KOPT-K1 (cell line): Measurements from ENCODE around the gene DOCK7.
"Not testable (repeated sequence)": the region's sequence is repeated elsewhere in the genome, so short reads cannot be mapped to it uniquely, and the experiment has no call there.

Experiments used
- H3K27ac ChIP-seq: fragments of 200-600 bp; sonication (generic); 2 replicates; pipeline ENCODE4 v1.5.1; 2016; ENCODE audit warnings: antibody characterized with exemption, mild to moderate bottlenecking, low read depth, low read length; ENCODE audit not compliant: poor library complexity, severe bottlenecking
- H3K36me3 ChIP-seq: fragments of 200-600 bp; sonication (generic); 2 replicates; pipeline ENCODE4 v1.5.1; 2017; ENCODE audit warnings: antibody characterized with exemption, mild to moderate bottlenecking, low read length, moderate library complexity; ENCODE audit not compliant: insufficient read depth
- H3K9me3 ChIP-seq: fragments of 200-600 bp; sonication (generic); 2 replicates; pipeline ENCODE4 v1.5.1; 2017; ENCODE audit warnings: antibody characterized with exemption, low read length, mild to moderate bottlenecking; ENCODE audit not compliant: insufficient read depth, poor library complexity, severe bottlenecking

Gene DOCK7

GRCh38 chr1:62544570-62544969, 143.6 kb downstream of the DOCK7 start:
- 0 out of 2 replicates have a peak, but pooled peaks cover 4% of the 10 kb centered on the region for H3K36me3 ChIP-seq
- H3K27ac ChIP-seq, result no peak overlapping the region
- no peaks in the 10 kb centered on the region for H3K9me3 ChIP-seq

DNA sequence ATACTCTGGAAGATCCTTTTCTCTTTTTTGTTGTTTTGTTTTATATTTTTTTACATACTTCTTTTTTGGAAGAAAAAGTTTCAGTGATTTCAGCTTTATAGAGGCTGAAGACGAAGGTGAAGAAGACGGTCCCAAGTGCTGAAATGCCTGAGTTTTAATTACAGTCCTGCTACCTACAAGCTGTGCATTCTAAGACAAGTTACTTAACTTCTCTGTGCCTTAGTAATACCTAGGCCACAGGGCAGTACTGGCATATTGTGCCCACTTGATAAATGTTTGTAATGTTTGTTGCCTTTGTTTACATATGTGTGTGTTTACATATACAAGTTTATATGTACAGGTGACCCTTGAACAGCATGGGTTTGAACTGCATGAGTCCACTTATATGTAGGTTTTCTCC, 147.1 kb downstream of the DOCK7 start:
- Histone ChIP-seq H3K9me3 (no peaks in the 10 kb centered on the region), H3K36me3 (peaks cover 8% of the 10 kb centered on the region; the same call in 1 of the 2 replicates), H3K27ac (no peak overlapping the region)

DNA sequence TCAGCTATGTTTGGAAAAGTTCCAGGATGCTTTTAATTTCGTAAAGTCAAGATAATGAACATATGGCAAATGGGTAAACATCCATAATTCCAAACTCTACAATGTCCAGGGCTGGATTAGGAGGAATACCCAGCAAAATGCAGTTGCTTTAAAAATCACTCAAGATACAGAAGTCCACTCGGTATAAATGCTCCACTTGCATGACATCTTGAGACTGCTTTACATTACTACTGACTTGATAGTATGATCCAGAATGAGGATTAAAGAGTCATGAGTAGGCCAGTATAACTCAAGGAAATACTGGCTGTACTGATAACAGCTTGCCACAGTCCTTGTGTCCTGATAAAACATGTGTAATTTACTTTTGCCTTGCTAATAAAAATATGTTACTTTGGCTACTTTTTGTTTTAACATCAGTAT, 149.1 kb downstream of the DOCK7 start:
- H3K27ac ChIP-seq, result no peak overlapping the region
- no peaks in the 10 kb centered on the region for H3K9me3 ChIP-seq
- H3K36me3 ChIP-seq, result peaks cover 8% of the 10 kb centered on the region; the same call in 1 of the 2 replicates

DNA sequence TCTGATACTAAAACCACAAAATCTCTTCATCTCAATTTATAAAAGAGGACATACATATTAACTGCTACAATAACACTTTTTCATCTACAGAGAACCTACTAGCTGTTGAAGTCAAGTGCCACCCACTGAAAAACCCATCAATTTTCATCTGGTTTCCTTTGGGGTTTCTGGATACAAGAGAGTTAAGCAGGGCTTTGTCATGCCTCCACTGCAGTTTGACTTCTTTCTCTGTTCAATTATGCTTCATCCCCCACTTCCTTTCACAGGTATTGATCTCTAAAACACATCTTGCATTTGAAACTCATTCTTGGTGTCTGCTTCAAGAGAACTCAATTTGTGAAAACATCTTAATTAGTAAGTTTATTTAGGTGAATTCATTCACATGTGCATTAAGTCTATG, 151.3 kb downstream of the DOCK7 start:
- Histone ChIP-seq H3K36me3 (peaks cover 8% of the 10 kb centered on the region; the same call in 1 of the 2 replicates), H3K9me3 (no peaks in the 10 kb centered on the region), H3K27ac (no peak overlapping the region)

GRCh38 chr1:62530516-62531154, 157.6 kb downstream of the DOCK7 start:
- Histone ChIP-seq H3K27ac (no peak overlapping the region), H3K9me3 (no peaks in the 10 kb centered on the region), H3K36me3 (peaks cover 10% of the 10 kb centered on the region)

GRCh38 chr1:62529227-62529626, 159.0 kb downstream of the DOCK7 start:
- Histone ChIP-seq H3K9me3 (no peaks in the 10 kb centered on the region), H3K27ac (no peak overlapping the region), H3K36me3 (peaks cover 10% of the 10 kb centered on the region)

GRCh38 chr1:62528015-62528414, 160.2 kb downstream of the DOCK7 start:
- H3K36me3 ChIP-seq, result peaks cover 10% of the 10 kb centered on the region; the same call in 1 of the 2 replicates
- H3K9me3 ChIP-seq, result no peaks in the 10 kb centered on the region
- no peak overlapping the region for H3K27ac ChIP-seq

- H3K36me3 ChIP-seq, result peaks cover 10% of the 10 kb centered on the region; the same call in 1 of the 2 replicates
- H3K27ac ChIP-seq, H3K9me3 ChIP-seq: not testable (repeated sequence)
Observed at GRCh38 chr1:62527346-62527745, 160.8 kb downstream of the DOCK7 start.

GRCh38 chr1:62523860-62524259, 164.3 kb downstream of the DOCK7 start:
- no peak overlapping the region for H3K27ac ChIP-seq
- H3K36me3 ChIP-seq, result peaks cover 7% of the 10 kb centered on the region; the same call in 1 of the 2 replicates
- H3K9me3 ChIP-seq, result peaks cover 9% of the 10 kb centered on the region

DNA sequence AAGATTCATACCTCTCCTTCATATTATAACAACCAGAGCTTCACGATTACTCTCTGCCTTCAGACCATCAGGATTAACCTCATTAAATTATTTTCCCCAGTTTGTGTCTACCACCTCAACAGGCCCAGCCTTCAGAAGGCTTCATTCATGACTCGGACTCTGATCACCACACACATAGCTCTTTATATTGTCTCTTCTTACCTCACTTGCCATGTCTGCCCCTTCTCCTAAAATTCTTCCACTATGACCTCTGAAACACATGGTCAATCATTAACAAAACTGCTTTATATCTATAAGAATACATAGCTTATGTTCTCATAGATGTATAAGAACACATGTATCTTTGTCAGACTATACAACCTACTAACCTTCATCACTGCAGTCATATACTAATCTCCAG, 171.6 kb downstream of the DOCK7 start:
- H3K27ac ChIP-seq, result no peak overlapping the region
- peaks cover 9% of the 10 kb centered on the region for H3K9me3 ChIP-seq
- 0 out of 2 replicates have a peak, but pooled peaks cover 5% of the 10 kb centered on the region for H3K36me3 ChIP-seq

DNA sequence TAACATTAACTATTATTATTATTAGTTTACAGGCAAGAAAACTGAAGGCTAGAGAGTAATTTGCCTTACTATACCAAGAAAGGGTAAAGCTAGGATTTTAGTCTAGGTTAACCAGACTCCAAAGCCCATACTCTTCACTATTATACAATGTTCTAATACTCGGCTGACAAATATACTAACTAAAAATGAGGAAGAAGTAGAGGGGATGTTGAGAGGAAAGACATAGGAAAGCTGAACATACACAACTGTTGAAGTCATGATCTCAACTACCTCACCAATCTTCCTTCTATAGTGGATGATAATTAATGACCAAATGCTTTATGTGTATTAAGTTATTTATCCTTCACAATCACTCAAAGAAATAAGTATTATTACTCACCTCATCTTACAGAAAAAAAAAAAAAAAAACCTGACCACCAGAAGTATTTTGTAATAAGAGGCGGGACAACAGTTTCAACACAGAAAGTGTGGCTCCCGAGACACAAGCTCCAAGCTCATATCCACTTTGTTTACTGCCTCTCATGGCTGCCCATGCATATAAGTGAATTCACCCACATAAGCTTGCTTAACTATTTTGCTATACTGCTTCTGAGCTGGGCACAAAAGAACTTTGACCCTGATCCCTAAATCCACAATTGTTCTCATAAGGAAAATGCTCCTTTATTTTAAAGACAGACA, 173.3 kb downstream of the DOCK7 start:
- Histone ChIP-seq H3K27ac (no peak overlapping the region), H3K9me3 (peaks cover 9% of the 10 kb centered on the region), H3K36me3 (peaks cover 5% of the 10 kb centered on the region; the same call in 1 of the 2 replicates)

DNA sequence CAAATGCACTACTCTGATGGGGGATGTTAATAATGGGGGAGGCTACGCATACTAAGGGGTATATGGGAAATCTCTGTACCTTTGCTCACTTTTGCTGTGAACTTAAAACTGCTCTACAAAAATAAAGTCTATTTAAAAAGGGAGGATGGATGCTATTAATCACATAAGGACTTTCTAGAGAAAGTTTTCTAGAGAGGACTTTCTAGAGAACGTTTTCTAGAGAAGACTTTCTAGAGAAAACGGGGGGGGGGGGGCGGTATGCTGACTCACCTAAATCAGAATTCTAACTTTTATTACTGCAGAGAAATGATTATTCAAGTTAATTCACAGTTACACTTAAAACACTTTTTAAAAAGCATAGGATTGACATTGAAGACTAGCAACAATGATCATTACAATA, 175.2 kb downstream of the DOCK7 start:
- Histone ChIP-seq H3K27ac (no peak overlapping the region), H3K36me3 (peaks cover 5% of the 10 kb centered on the region; the same call in 1 of the 2 replicates), H3K9me3 (no peaks in the 10 kb centered on the region)

DNA sequence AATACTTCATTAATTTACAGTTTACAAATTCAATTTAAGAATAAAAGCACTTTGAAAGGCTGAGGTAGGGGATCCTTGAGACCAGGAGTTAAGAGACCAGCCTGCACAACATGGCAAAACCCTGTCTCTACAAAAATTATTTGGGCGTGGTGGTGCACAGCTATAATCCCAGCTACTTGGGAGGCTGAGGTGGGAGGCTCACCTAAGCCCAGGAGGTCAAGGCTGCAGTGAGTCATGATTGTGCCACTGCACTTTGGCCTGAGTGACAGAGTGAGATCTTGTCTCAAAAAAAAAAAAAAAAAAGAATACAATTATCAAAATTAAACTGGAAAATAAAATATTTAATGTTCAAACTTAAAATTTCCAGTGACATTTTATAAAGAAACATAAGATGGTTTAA, 179.2 kb downstream of the DOCK7 start:
- H3K9me3 ChIP-seq, result no peaks in the 10 kb centered on the region
- H3K36me3 ChIP-seq, result peaks cover 9% of the 10 kb centered on the region; the same call in 1 of the 2 replicates

GRCh38 chr1:62508187-62508758, 179.9 kb downstream of the DOCK7 start:
- Histone ChIP-seq H3K36me3 (peaks cover 9% of the 10 kb centered on the region; the same call in 1 of the 2 replicates), H3K9me3 (no peaks in the 10 kb centered on the region), H3K27ac (no peak overlapping the region)

More for the DNA sequence above, 179.2 kb downstream of the DOCK7 start:
- H3K27ac ChIP-seq, result no peak overlapping the region

DNA sequence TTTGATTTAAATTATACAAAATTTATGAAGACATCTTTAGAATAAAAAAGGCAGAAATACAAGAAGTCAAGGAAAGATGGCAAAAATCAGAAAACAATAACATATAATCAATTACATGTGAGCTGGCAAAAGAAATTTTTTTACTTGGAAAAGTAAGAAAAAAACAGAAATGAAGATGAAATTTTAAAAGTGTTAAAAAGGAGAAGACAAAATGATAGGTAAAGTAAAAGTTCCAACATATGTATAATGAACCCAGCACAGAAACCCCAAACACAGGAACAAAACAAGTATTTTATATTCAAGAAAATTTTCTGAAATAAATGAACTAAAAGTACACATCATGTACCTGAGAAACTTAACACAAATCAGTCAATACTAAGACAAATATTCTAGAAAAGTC, 188.0 kb downstream of the DOCK7 start:
- no peaks in the 10 kb centered on the region for H3K36me3 ChIP-seq

More for the DNA sequence above, 188.0 kb downstream of the DOCK7 start:
- Histone ChIP-seq H3K27ac (no peak overlapping the region), H3K9me3 (no peaks in the 10 kb centered on the region)
